CD4-positive, CD25-positive, alpha-beta regulatory T cell (primary cell): Measurements from ENCODE around the gene FAM177A1. TPM values are rescaled to one million over a fixed set of nuclear protein-coding genes. Genes with fewer than 3 reads are reported as not detected.
"Not testable (repeated sequence)": the region's sequence is repeated elsewhere in the genome, so short reads cannot be mapped to it uniquely, and the experiment has no call there.

Source experiments
- ATAC-seq, 2 donors: fragments of 150-1000 bp; cut with Tn5 transposase; one replicate each; pipeline ENCODE4 v1.10.0; 2021; ENCODE audit warnings: low read depth in 2 of 2, moderate number of reproducible peaks in 2 of 2, moderate library complexity in 1 of 2
- DNase-seq, 3 donors: peaks; one replicate each; pipeline versions ENCODE4 v3.0.0 to v3.0.0-alpha.2; 2012 to 2022; ENCODE audit warnings: mixed read lengths in 1 of 3
- H3K27ac ChIP-seq: one replicate; pipeline ENCODE4 v1.7.0; 2013; ENCODE audit warnings: mild to moderate bottlenecking, low read length; ENCODE audit not compliant: insufficient read depth, poor library complexity, severe bottlenecking
- H3K27me3 ChIP-seq: one replicate; pipeline ENCODE4 v1.7.0; 2013; ENCODE audit warnings: low read length; ENCODE audit not compliant: control insufficient read depth, insufficient read depth
- H3K36me3 ChIP-seq: one replicate; pipeline ENCODE4 v1.7.0; 2013; ENCODE audit warnings: mild to moderate bottlenecking, low read length, moderate library complexity; ENCODE audit not compliant: control insufficient read depth, insufficient read depth
- H3K4me1 ChIP-seq: 2 replicates; pipeline ENCODE4 v1.7.0; 2013; ENCODE audit warnings: mild to moderate bottlenecking, low read length; ENCODE audit not compliant: insufficient read depth, control insufficient read depth, poor library complexity, severe bottlenecking
- H3K4me3 ChIP-seq: one replicate; pipeline ENCODE4 v1.7.0; 2013; ENCODE audit warnings: low read depth, mild to moderate bottlenecking, low read length, moderate library complexity
- H3K9me3 ChIP-seq, 2 experiments: 1 replicate in 1 of 2; 2 replicates in 1 of 2; pipeline ENCODE4 v1.7.0; 2013; ENCODE audit warnings: low read length in 2 of 2, mild to moderate bottlenecking in 1 of 2, moderate library complexity in 1 of 2; ENCODE audit not compliant: control insufficient read depth in 2 of 2
- H3K27ac Mint-ChIP-seq, 3 donors: one replicate each; pipeline ENCODE4 v1.8.0; 2020 to 2022; ENCODE audit warnings: mild to moderate bottlenecking in 3 of 3, mixed read lengths in 3 of 3, moderate library complexity in 2 of 3
- H3K27me3 Mint-ChIP-seq: one replicate; pipeline ENCODE4 v1.8.0; 2022; ENCODE audit warnings: mild to moderate bottlenecking, mixed read lengths
- H3K36me3 Mint-ChIP-seq: one replicate; pipeline ENCODE4 v1.8.0; 2020; ENCODE audit warnings: mixed read lengths
- H3K4me1 Mint-ChIP-seq, 4 donors: one replicate each; pipeline ENCODE4 v1.8.0; 2020 to 2022; ENCODE audit warnings: mixed read lengths in 4 of 4, mild to moderate bottlenecking in 1 of 4
- H3K4me3 Mint-ChIP-seq, 4 donors: one replicate each; pipeline ENCODE4 v1.8.0; 2020 to 2022; ENCODE audit warnings: mild to moderate bottlenecking in 4 of 4, mixed read lengths in 4 of 4, moderate library complexity in 3 of 4
- H3K9me3 Mint-ChIP-seq, 7 donors: one replicate each; pipeline ENCODE4 v1.8.0; 2020 to 2022; ENCODE audit warnings: mixed read lengths in 7 of 7, mild to moderate bottlenecking in 3 of 7, moderate library complexity in 2 of 7
- polyA plus RNA-seq, 4 donors: library from polyadenylated mRNA; unstranded; fragments of 300-500 nt; fragmentation: Illumina TruSeq; gene quantifications; one replicate each; pipeline ENCODE4 v1.2.3, GENCODE V29; 2021
- total RNA-seq: library from RNA; stranded (reverse); gene quantifications from one replicate; pipeline ENCODE4 v1.2.3, GENCODE V29; 2022

FAM177A1 gene
- total and polyA plus RNA-seq, 5 donors from 2014 or later: 51.5 to 152 (median 62.3) TPM

GRCh38 chr14:35028435-35028834 lies 17.6 kb upstream of the FAM177A1 start:
- Histone ChIP-seq H3K27ac (no peak overlapping the region), H3K4me1 (no peaks in the 10 kb centered on the region), H3K27me3 (no peaks in the 10 kb centered on the region), H3K4me3 (no peak overlapping the region), H3K9me3 (peaks cover 0 to 3% of the 10 kb centered on the region in 2 experiments), H3K36me3 (peaks cover 67% of the 10 kb centered on the region)
- DNase-seq (no peak), ATAC-seq (no peak)
- Mint-ChIP-seq H3K27ac (no peak overlapping the region), H3K27me3 (no peaks in the 10 kb centered on the region), H3K9me3 (peaks cover 0 to 5% (median 0%) of the 10 kb centered on the region in 7 donors), H3K4me3 (no peak overlapping the region), H3K4me1 (no peaks in the 10 kb centered on the region), H3K36me3 (peaks cover 39% of the 10 kb centered on the region)

GRCh38 chr14:35032562-35032961 lies 13.5 kb upstream of the FAM177A1 start:
- no peaks in the 10 kb centered on the region for H3K4me1 Mint-ChIP-seq
- no peak overlapping the region for H3K4me3 Mint-ChIP-seq
- no peak for DNase-seq
- no peak overlapping the region for H3K27ac Mint-ChIP-seq
- Histone ChIP-seq H3K27ac (no peak overlapping the region), H3K9me3 (peaks cover 3 to 8% of the 10 kb centered on the region in 2 experiments), H3K27me3 (no peaks in the 10 kb centered on the region), H3K4me1 (no peaks in the 10 kb centered on the region), H3K4me3 (no peak overlapping the region), H3K36me3 (peaks cover 51% of the 10 kb centered on the region)
- H3K9me3 Mint-ChIP-seq: peaks cover 0 to 22% (median 5%) of the 10 kb centered on the region in 7 donors
- no peaks in the 10 kb centered on the region for H3K27me3 Mint-ChIP-seq
- ATAC-seq: no peak
- peaks cover 30% of the 10 kb centered on the region for H3K36me3 Mint-ChIP-seq

GRCh38 chr14:35034440-35034833 lies 11.6 kb upstream of the FAM177A1 start:
- H3K9me3 Mint-ChIP-seq: peaks cover 0 to 22% (median 5%) of the 10 kb centered on the region in 7 donors
- H3K27ac Mint-ChIP-seq: no peak overlapping the region
- no peaks in the 10 kb centered on the region for H3K4me1 Mint-ChIP-seq
- no peak overlapping the region for H3K4me3 Mint-ChIP-seq
- Histone ChIP-seq H3K36me3 (peaks cover 33% of the 10 kb centered on the region), H3K4me3 (no peak overlapping the region), H3K27ac (no peak overlapping the region), H3K9me3 (peaks cover 3 to 8% of the 10 kb centered on the region in 2 experiments), H3K27me3 (no peaks in the 10 kb centered on the region), H3K4me1 (no peaks in the 10 kb centered on the region)
- no peaks in the 10 kb centered on the region for H3K27me3 Mint-ChIP-seq
- ATAC-seq (no peak), DNase-seq (no peak)
- H3K36me3 Mint-ChIP-seq: peaks cover 17% of the 10 kb centered on the region

GRCh38 chr14:35034944-35035554 lies 11.0 kb upstream of the FAM177A1 start:
- H3K27ac Mint-ChIP-seq, H3K4me1 ChIP-seq, H3K27ac ChIP-seq, H3K4me1 Mint-ChIP-seq, H3K4me3 Mint-ChIP-seq, H3K9me3 ChIP-seq, H3K27me3 ChIP-seq, ATAC-seq, DNase-seq, H3K4me3 ChIP-seq, H3K27me3 Mint-ChIP-seq: not testable (repeated sequence)
- Mint-ChIP-seq H3K36me3 (peaks cover 16% of the 10 kb centered on the region), H3K9me3 (peaks cover 0 to 22% (median 5%) of the 10 kb centered on the region in 7 donors)
- peaks cover 30% of the 10 kb centered on the region for H3K36me3 ChIP-seq

- not testable (repeated sequence) for DNase-seq, H3K4me1 Mint-ChIP-seq, H3K27ac ChIP-seq, H3K36me3 ChIP-seq, H3K27me3 Mint-ChIP-seq, H3K4me3 ChIP-seq, ATAC-seq, H3K27ac Mint-ChIP-seq, H3K27me3 ChIP-seq, H3K4me1 ChIP-seq, H3K9me3 ChIP-seq, H3K4me3 Mint-ChIP-seq
- H3K36me3 Mint-ChIP-seq: peaks cover 12% of the 10 kb centered on the region
- peaks cover 0 to 21% (median 5%) of the 10 kb centered on the region in 7 donors for H3K9me3 Mint-ChIP-seq
These were observed 7.8 kb upstream of the FAM177A1 start for GRCh38 chr14:35038312-35038711.

GRCh38 chr14:35042632-35043031 lies 3.4 kb upstream of the FAM177A1 start:
- Histone ChIP-seq H3K36me3 (no peaks in the 10 kb centered on the region), H3K4me3 (no peak overlapping the region), H3K4me1 (peaks cover 19% of the 10 kb centered on the region), H3K27me3 (no peaks in the 10 kb centered on the region), H3K27ac (no peak overlapping the region), H3K9me3 (no peaks in the 10 kb centered on the region)
- peak overlapping the region in 2 of 3 donors; percentile 60 to 90 for H3K27ac Mint-ChIP-seq
- H3K4me3 Mint-ChIP-seq: peak overlapping the region in 1 of 4 donors; percentile 54
- peaks cover 9 to 23% (median 16%) of the 10 kb centered on the region in 4 donors for H3K4me1 Mint-ChIP-seq
- DNase-seq (no peak), ATAC-seq (no peak)
- H3K9me3 Mint-ChIP-seq: no peaks in the 10 kb centered on the region
- no peaks in the 10 kb centered on the region for H3K36me3 Mint-ChIP-seq
- H3K27me3 Mint-ChIP-seq: no peaks in the 10 kb centered on the region

GRCh38 chr14:35043046-35043445 lies 3.0 kb upstream of the FAM177A1 start:
- H3K27me3 Mint-ChIP-seq: no peaks in the 10 kb centered on the region
- no peak for DNase-seq
- H3K4me3 Mint-ChIP-seq: no peak overlapping the region
- no peaks in the 10 kb centered on the region for H3K9me3 ChIP-seq
- no peak for ATAC-seq
- H3K27me3 ChIP-seq: no peaks in the 10 kb centered on the region
- H3K4me1 Mint-ChIP-seq: peaks cover 13 to 27% (median 20%) of the 10 kb centered on the region in 4 donors
- H3K4me3 ChIP-seq: no peak overlapping the region
- no peak overlapping the region for H3K27ac ChIP-seq
- no peaks in the 10 kb centered on the region for H3K9me3 Mint-ChIP-seq
- H3K4me1 ChIP-seq: peaks cover 21% of the 10 kb centered on the region
- H3K27ac Mint-ChIP-seq: peak overlapping the region in 2 of 3 donors; percentile 60 to 90
- no peaks in the 10 kb centered on the region for H3K36me3 Mint-ChIP-seq
- no peaks in the 10 kb centered on the region for H3K36me3 ChIP-seq
